ENCODE results near the gene TRDMT1. TPM values are rescaled to one million over a fixed set of nuclear protein-coding genes. Genes with fewer than 3 reads are reported as not detected.

The TRDMT1 gene
- polyA plus RNA-seq, 1 donor (not counting 4 experiments of a cell fraction or from before 2014, with no cell fraction given): 6.6 TPM

DNA sequence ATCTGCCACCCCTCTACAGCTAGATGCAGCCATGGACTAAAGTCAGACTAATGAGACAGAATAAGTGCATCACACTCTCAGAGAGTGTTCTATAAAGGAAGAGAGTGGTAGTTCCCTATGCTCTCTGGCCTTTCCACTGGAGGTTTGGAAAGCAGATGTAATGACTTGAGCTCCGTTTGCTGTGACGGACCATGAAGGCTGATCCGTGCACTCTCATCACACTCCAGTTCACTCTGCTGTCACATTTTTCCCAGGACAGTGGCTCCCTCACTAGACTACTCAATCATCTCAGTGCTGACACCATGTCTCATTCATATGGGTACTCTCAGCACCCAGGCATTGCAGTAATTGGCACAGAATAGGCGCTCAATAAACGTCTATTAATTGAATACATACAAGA is 20.4 kb downstream of the TRDMT1 start:
- dilution Hi-C loops (cut with MboI; ENCODE audit: extremely low pct_ligation_motif_present, low sequenced_read_pairs): no loop called here
- Histone ChIP-seq H4K20me1 (ENCODE audit: control insufficient read depth, extremely low read depth, insufficient read depth, low read length) (no peaks in the 10 kb centered on the region), H3K36me3 (ENCODE audit: control insufficient read depth in 2 of 2, extremely low read depth in 1 of 2, insufficient read depth in 2 of 2, low read length in 2 of 2) (no peaks in the 10 kb centered on the region), H3K9me1 (ENCODE audit: control insufficient read depth, extremely low read depth, insufficient read depth, low read length) (no peaks in the 10 kb centered on the region), H3K27ac (ENCODE audit: control insufficient read depth, insufficient read depth, low read length) (no peak overlapping the region), H3K27me3 (ENCODE audit: control insufficient read depth, extremely low read depth, insufficient read depth, low read length) (no peaks in the 10 kb centered on the region), H3K79me2 (ENCODE audit: control insufficient read depth, insufficient read depth, low read length) (no peaks in the 10 kb centered on the region), H3K9ac (ENCODE audit: control insufficient read depth, extremely low read depth, insufficient read depth, low read length) (no peak overlapping the region), H3K4me2 (ENCODE audit: control insufficient read depth, extremely low read depth, insufficient read depth, low read depth, low read length) (no peak overlapping the region), H3K4me3 (ENCODE audit: control insufficient read depth in 2 of 3, extremely low read depth in 1 of 3, insufficient read depth in 2 of 3, low read depth in 1 of 3, low read length in 3 of 3) (no peak overlapping the region), H2AFZ (ENCODE audit: control insufficient read depth, low read length) (no peak overlapping the region), H3K4me1 (ENCODE audit: control insufficient read depth, extremely low read depth, insufficient read depth, low read length) (no peaks in the 10 kb centered on the region), H3K9me3 (ENCODE audit: control insufficient read depth, low read depth, low read length) (no peaks in the 10 kb centered on the region)
- DNase-seq (ENCODE audit: low read depth, low spot score): no peak
- no peak for FAIRE-seq
- TF ChIP-seq EZH2 (IDR thresholded peaks at IDR 0.05; ENCODE audit: low read length): no peak
- TF ChIP-seq, protein P1, sequence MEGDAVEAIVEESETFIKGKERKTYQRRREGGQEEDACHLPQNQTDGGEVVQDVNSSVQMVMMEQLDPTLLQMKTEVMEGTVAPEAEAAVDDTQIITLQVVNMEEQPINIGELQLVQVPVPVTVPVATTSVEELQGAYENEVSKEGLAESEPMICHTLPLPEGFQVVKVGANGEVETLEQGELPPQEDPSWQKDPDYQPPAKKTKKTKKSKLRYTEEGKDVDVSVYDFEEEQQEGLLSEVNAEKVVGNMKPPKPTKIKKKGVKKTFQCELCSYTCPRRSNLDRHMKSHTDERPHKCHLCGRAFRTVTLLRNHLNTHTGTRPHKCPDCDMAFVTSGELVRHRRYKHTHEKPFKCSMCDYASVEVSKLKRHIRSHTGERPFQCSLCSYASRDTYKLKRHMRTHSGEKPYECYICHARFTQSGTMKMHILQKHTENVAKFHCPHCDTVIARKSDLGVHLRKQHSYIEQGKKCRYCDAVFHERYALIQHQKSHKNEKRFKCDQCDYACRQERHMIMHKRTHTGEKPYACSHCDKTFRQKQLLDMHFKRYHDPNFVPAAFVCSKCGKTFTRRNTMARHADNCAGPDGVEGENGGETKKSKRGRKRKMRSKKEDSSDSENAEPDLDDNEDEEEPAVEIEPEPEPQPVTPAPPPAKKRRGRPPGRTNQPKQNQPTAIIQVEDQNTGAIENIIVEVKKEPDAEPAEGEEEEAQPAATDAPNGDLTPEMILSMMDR (optimal IDR thresholded peaks at IDR 0.05 in 1 of 3, IDR thresholded peaks at IDR 0.05 in 1 of 3, conservative IDR thresholded peaks at IDR 0.05 in 1 of 3; ENCODE audit: extremely low read depth in 1 of 3, insufficient read depth in 2 of 3, low read length in 3 of 3): no peak

DNA sequence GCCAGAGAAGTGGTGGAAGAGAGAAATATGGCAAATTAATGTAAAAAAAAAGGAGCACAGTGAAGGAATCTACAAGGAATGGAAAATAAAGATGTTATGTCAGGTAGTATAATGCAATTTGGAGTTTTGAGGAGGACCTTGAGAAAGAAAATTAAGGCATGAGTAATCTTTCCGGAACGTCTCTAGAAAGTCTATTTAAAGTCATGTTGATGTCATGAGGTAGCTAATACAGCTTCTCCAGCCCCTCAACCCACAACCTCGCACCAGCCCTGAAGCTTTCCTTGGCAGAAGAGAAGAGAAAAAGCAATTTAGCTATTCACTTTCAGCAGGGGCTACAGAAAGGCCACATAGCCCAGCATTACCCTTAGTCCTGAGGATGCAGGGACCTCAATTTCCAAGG is 22.5 kb downstream of the TRDMT1 start:
- DNase-seq (ENCODE audit: low read depth, low spot score) (no peak), FAIRE-seq (no peak)
- Histone ChIP-seq H3K4me2 (ENCODE audit: control insufficient read depth, extremely low read depth, insufficient read depth, low read depth, low read length) (no peak overlapping the region), H3K79me2 (ENCODE audit: control insufficient read depth, insufficient read depth, low read length) (no peaks in the 10 kb centered on the region), H3K27ac (ENCODE audit: control insufficient read depth, insufficient read depth, low read length) (no peak overlapping the region), H3K9me3 (ENCODE audit: control insufficient read depth, low read depth, low read length) (no peaks in the 10 kb centered on the region), H3K36me3 (ENCODE audit: control insufficient read depth in 2 of 2, extremely low read depth in 1 of 2, insufficient read depth in 2 of 2, low read length in 2 of 2) (no peaks in the 10 kb centered on the region), H2AFZ (ENCODE audit: control insufficient read depth, low read length) (no peak overlapping the region), H3K4me3 (ENCODE audit: control insufficient read depth in 2 of 3, extremely low read depth in 1 of 3, insufficient read depth in 2 of 3, low read depth in 1 of 3, low read length in 3 of 3) (no peak overlapping the region), H4K20me1 (ENCODE audit: control insufficient read depth, extremely low read depth, insufficient read depth, low read length) (no peaks in the 10 kb centered on the region), H3K4me1 (ENCODE audit: control insufficient read depth, extremely low read depth, insufficient read depth, low read length) (no peaks in the 10 kb centered on the region), H3K27me3 (ENCODE audit: control insufficient read depth, extremely low read depth, insufficient read depth, low read length) (no peaks in the 10 kb centered on the region), H3K9me1 (ENCODE audit: control insufficient read depth, extremely low read depth, insufficient read depth, low read length) (no peaks in the 10 kb centered on the region), H3K9ac (ENCODE audit: control insufficient read depth, extremely low read depth, insufficient read depth, low read length) (no peak overlapping the region)
- dilution Hi-C loops (cut with MboI; ENCODE audit: extremely low pct_ligation_motif_present, low sequenced_read_pairs): no loop called here
- TF ChIP-seq, protein P1 (optimal IDR thresholded peaks at IDR 0.05 in 1 of 3, IDR thresholded peaks at IDR 0.05 in 1 of 3, conservative IDR thresholded peaks at IDR 0.05 in 1 of 3; ENCODE audit: extremely low read depth in 1 of 3, insufficient read depth in 2 of 3, low read length in 3 of 3): no peak
- TF ChIP-seq EZH2 (IDR thresholded peaks at IDR 0.05; ENCODE audit: low read length): no peak

Measured in keratinocyte (primary cell).